ENCODE data around the gene AKAP13. TPM values are rescaled to one million over a fixed set of nuclear protein-coding genes. Genes with fewer than 3 reads are reported as not detected.

The AKAP13 gene
- polyA plus RNA-seq, 1 of the 3 experiments (the other 2 are of a cell fraction): 8.4 TPM

GRCh38 chr15:85556618-85556895 lies 176.2 kb downstream of the AKAP13 start:
- Histone ChIP-seq H2AFZ (ENCODE audit: low read depth) (no peak overlapping the region), H3K27ac (ENCODE audit: low read depth in 2 of 2, low read length in 1 of 2) (no peak overlapping the region), H3K4me1 (ENCODE audit: control insufficient read depth in 1 of 2, insufficient read depth in 2 of 2, low read depth in 1 of 2, low read length in 1 of 2) (no peaks in the 10 kb centered on the region; a peak in 1 of 4 replicates), H3K9ac (no peak overlapping the region), H3K9me3 (no peaks in the 10 kb centered on the region), H3K79me2 (ENCODE audit: insufficient read depth) (no peaks in the 10 kb centered on the region; the same call in 1 of the 2 replicates), H3K27me3 (ENCODE audit: insufficient read depth) (no peaks in the 10 kb centered on the region), H3F3A (replicated peaks; ENCODE audit: insufficient read depth) (no peaks in the 10 kb centered on the region), H3K4me3 (ENCODE audit: low read depth in 2 of 2, low read length in 1 of 2) (no peak overlapping the region), H4K20me1 (ENCODE audit: insufficient read depth) (no peaks in the 10 kb centered on the region), H3K36me3 (replicated peaks in 1 of 2; ENCODE audit: control insufficient read depth in 1 of 2, insufficient read depth in 2 of 2, low read length in 1 of 2) (peaks cover 0 to 9% of the 10 kb centered on the region in 2 experiments), H3K4me2 (no peak overlapping the region), H3K9me2 (no peaks in the 10 kb centered on the region)
- CTCF ChIA-PET: interaction anchor here (0.6 to 1.2 kb wide), 3 partner anchors 13 to 274 kb away, joined by 3 read pairs; no protein-coding TSS in a partner anchor
- 96% methylated on average over 2 of the region's 2 CpGs for WGBS (ENCODE audit: low lambda C conversion rate)
- DNase-seq: no peak
- POLR2A ChIA-PET: no interaction called here
- TF ChIP-seq FOSL2 (IDR thresholded peaks at IDR 0.05; ENCODE audit: borderline replicate concordance, low read depth) (no peak), RCOR1 (IDR thresholded peaks at IDR 0.05; ENCODE audit: low read length) (no peak), CHD2 (IDR thresholded peaks at IDR 0.05; ENCODE audit: low read length, partially characterized antibody) (no peak), MXI1 (IDR thresholded peaks at IDR 0.05; ENCODE audit: low read depth, low read length) (no peak), ZBTB33 (IDR thresholded peaks at IDR 0.05; ENCODE audit: borderline replicate concordance, low read depth) (no peak), FOXM1 (IDR thresholded peaks at IDR 0.05; ENCODE audit: low read depth) (no peak), RFX5 (IDR thresholded peaks at IDR 0.05; ENCODE audit: low read length) (no peak), MEF2A (IDR thresholded peaks at IDR 0.05; ENCODE audit: borderline replicate concordance, low read depth) (no peak), RXRA (IDR thresholded peaks at IDR 0.05; ENCODE audit: borderline replicate concordance, low read depth) (no peak), NRF1 (IDR thresholded peaks at IDR 0.05; ENCODE audit: low read depth, low read length) (no peak), ELF1 (IDR thresholded peaks at IDR 0.05) (no peak), FOXJ3 (CRISPR knock-in tag; IDR thresholded peaks at IDR 0.05) (no peak)
- TF ChIP-seq, protein P1, sequence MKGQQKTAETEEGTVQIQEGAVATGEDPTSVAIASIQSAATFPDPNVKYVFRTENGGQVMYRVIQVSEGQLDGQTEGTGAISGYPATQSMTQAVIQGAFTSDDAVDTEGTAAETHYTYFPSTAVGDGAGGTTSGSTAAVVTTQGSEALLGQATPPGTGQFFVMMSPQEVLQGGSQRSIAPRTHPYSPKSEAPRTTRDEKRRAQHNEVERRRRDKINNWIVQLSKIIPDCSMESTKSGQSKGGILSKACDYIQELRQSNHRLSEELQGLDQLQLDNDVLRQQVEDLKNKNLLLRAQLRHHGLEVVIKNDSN (IDR thresholded peaks at IDR 0.05; ENCODE audit: borderline replicate concordance, low read depth): no peak

GRCh38 chr15:85557385-85557784 lies 177.0 kb downstream of the AKAP13 start:
- Histone ChIP-seq H3K9me2 (no peaks in the 10 kb centered on the region), H3K4me2 (no peak overlapping the region), H3K4me1 (ENCODE audit: control insufficient read depth in 1 of 2, insufficient read depth in 2 of 2, low read depth in 1 of 2, low read length in 1 of 2) (no peaks in the 10 kb centered on the region; a peak in 1 of 4 replicates), H3K4me3 (ENCODE audit: low read depth in 2 of 2, low read length in 1 of 2) (no peak overlapping the region), H4K20me1 (ENCODE audit: insufficient read depth) (no peaks in the 10 kb centered on the region), H3F3A (replicated peaks; ENCODE audit: insufficient read depth) (no peaks in the 10 kb centered on the region), H3K27ac (ENCODE audit: low read depth in 2 of 2, low read length in 1 of 2) (no peak overlapping the region), H3K27me3 (ENCODE audit: insufficient read depth) (no peaks in the 10 kb centered on the region), H3K36me3 (replicated peaks in 1 of 2; ENCODE audit: control insufficient read depth in 1 of 2, insufficient read depth in 2 of 2, low read length in 1 of 2) (peaks cover 0 to 9% of the 10 kb centered on the region in 2 experiments), H3K9ac (no peak overlapping the region), H3K9me3 (no peaks in the 10 kb centered on the region), H3K79me2 (ENCODE audit: insufficient read depth) (no peaks in the 10 kb centered on the region; the same call in 1 of the 2 replicates), H2AFZ (ENCODE audit: low read depth) (no peak overlapping the region)
- ChIA-PET POLR2A (no interaction called here), CTCF (interaction anchor here (0.7 to 1.5 kb wide), 3 partner anchors 14 to 284 kb away, joined by 3 read pairs; no protein-coding TSS in a partner anchor)
- no peak for TF ChIP-seq ZBTB33 (IDR thresholded peaks at IDR 0.05; ENCODE audit: borderline replicate concordance, low read depth)
- no peak for TF ChIP-seq CHD2 (IDR thresholded peaks at IDR 0.05; ENCODE audit: low read length, partially characterized antibody)
- TF ChIP-seq TAF1 (IDR thresholded peaks at IDR 0.05; ENCODE audit: borderline replicate concordance, low read depth, low read length): no peak
- no peak for TF ChIP-seq FOXM1 (IDR thresholded peaks at IDR 0.05; ENCODE audit: low read depth)
- TF ChIP-seq NRF1 (IDR thresholded peaks at IDR 0.05; ENCODE audit: low read depth, low read length): no peak
- TF ChIP-seq FOXJ3 (CRISPR knock-in tag; IDR thresholded peaks at IDR 0.05): no peak
- TF ChIP-seq EP300 (IDR thresholded peaks at IDR 0.05; ENCODE audit: borderline replicate concordance in 1 of 2, low read depth in 1 of 2, low read length in 1 of 2): no peak
- no peak for TF ChIP-seq JUND (IDR thresholded peaks at IDR 0.05)
- TF ChIP-seq FOSL2 (IDR thresholded peaks at IDR 0.05; ENCODE audit: borderline replicate concordance, low read depth): no peak
- TF ChIP-seq, protein P2, sequence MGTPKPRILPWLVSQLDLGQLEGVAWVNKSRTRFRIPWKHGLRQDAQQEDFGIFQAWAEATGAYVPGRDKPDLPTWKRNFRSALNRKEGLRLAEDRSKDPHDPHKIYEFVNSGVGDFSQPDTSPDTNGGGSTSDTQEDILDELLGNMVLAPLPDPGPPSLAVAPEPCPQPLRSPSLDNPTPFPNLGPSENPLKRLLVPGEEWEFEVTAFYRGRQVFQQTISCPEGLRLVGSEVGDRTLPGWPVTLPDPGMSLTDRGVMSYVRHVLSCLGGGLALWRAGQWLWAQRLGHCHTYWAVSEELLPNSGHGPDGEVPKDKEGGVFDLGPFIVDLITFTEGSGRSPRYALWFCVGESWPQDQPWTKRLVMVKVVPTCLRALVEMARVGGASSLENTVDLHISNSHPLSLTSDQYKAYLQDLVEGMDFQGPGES (IDR thresholded peaks at IDR 0.05; ENCODE audit: low read depth, low read length): no peak
- 82% methylated on average over 6 of the region's 6 CpGs for WGBS (ENCODE audit: low lambda C conversion rate)
- no peak for DNase-seq

All from SK-N-SH (cell line).